ENCODE data around the gene FILIP1.

FILIP1 gene

DNA sequence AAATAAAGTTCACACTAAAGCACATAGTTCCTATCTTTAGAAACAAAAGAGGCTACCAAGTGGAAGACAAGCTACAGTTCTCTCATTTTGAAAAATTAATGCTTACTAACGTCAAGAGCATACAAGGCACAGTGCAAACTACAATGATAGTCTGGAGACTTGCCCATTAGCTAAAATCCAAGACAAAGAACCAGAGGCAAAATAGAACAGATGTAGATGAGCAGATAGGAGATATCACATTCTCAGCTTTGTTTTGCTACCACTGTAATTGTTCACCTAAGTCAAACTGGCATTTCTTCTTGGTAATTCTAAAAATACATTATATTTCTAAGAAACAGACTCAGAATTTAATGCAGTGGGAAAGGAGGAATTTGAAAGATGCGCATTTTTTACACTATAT lies 214.2 kb downstream of the FILIP1 start:
- Histone ChIP-seq H3K4me2 (ENCODE audit: low read depth, low read length, poor library complexity, severe bottlenecking) (peak overlapping the region; percentile 93), H3K9ac (ENCODE audit: low read length) (no peak overlapping the region)

DNA sequence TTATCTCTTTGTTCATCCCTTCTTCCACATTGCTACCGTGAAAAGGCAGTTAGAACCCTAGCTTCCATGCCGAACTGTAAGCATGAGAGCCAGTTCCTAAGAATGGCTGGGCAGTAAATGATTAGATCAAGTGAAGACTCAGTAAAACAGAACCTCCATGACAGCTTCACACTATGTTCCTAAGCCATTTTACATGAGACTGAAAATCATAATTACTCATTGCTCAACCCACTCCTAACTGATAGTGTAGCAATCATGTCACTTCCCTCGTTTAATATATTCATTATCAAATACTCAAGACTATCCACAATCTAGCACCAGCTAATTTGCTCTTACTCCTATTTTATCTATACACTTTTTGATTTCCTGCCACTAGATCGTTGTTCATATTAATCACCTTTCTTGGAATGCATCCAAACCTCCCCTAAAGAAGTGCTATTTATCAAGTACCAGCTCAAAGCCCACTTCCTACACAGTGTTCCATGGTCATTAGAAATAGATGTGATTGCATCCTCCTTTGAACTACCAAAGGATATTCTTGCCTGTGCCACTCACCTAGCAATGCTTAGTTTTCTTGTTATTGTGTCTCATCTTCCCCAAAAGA lies 215.0 kb downstream of the FILIP1 start:
- Histone ChIP-seq H2AFZ (ENCODE audit: low read depth, low read length, severe bottlenecking) (no peak overlapping the region), H3K9me3 (ENCODE audit: insufficient read depth, low read length) (no peaks in the 10 kb centered on the region), H3K4me3 (ENCODE audit: insufficient read depth, low read length, poor library complexity, severe bottlenecking) (no peak overlapping the region), H3K79me2 (ENCODE audit: insufficient read depth, low read length) (peaks cover 97% of the 10 kb centered on the region), H3K9me2 (replicated peaks; ENCODE audit: insufficient read depth, low read length) (no peaks in the 10 kb centered on the region), H3K27ac (ENCODE audit: low read depth, low read length) (no peak overlapping the region), H4K20me1 (ENCODE audit: low read depth, low read length) (peaks cover 16% of the 10 kb centered on the region; the same call in 1 of the 2 replicates), H3K4me2 (ENCODE audit: low read depth, low read length, poor library complexity, severe bottlenecking) (no peak overlapping the region), H3K36me3 (ENCODE audit: low read length) (no peaks in the 10 kb centered on the region), H3F3A (ENCODE audit: insufficient read depth) (no peaks in the 10 kb centered on the region), H3K27me3 (ENCODE audit: low read length) (no peaks in the 10 kb centered on the region), H3K9ac (ENCODE audit: low read length) (no peak overlapping the region)
- TF ChIP-seq, protein P1, sequence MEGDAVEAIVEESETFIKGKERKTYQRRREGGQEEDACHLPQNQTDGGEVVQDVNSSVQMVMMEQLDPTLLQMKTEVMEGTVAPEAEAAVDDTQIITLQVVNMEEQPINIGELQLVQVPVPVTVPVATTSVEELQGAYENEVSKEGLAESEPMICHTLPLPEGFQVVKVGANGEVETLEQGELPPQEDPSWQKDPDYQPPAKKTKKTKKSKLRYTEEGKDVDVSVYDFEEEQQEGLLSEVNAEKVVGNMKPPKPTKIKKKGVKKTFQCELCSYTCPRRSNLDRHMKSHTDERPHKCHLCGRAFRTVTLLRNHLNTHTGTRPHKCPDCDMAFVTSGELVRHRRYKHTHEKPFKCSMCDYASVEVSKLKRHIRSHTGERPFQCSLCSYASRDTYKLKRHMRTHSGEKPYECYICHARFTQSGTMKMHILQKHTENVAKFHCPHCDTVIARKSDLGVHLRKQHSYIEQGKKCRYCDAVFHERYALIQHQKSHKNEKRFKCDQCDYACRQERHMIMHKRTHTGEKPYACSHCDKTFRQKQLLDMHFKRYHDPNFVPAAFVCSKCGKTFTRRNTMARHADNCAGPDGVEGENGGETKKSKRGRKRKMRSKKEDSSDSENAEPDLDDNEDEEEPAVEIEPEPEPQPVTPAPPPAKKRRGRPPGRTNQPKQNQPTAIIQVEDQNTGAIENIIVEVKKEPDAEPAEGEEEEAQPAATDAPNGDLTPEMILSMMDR (IDR thresholded peaks at IDR 0.05; ENCODE audit: insufficient read depth, low read length, poor library complexity, severe bottlenecking): no peak
- TF ChIP-seq EZH2phosphoT487 (conservative IDR thresholded peaks at IDR 0.05; ENCODE audit: low read length): no peak

More for the DNA sequence above, 214.2 kb downstream of the FILIP1 start:
- H3F3A ChIP-seq (ENCODE audit: insufficient read depth): no peaks in the 10 kb centered on the region
- H3K36me3 ChIP-seq (ENCODE audit: low read length): no peaks in the 10 kb centered on the region
- H4K20me1 ChIP-seq (ENCODE audit: low read depth, low read length): peaks cover 17% of the 10 kb centered on the region; the same call in 1 of the 2 replicates
- H3K27ac ChIP-seq (ENCODE audit: low read depth, low read length): no peak overlapping the region
- H3K9me2 ChIP-seq (replicated peaks; ENCODE audit: insufficient read depth, low read length): no peaks in the 10 kb centered on the region
- H3K27me3 ChIP-seq (ENCODE audit: low read length): no peaks in the 10 kb centered on the region
- H3K79me2 ChIP-seq (ENCODE audit: insufficient read depth, low read length): peaks cover 97% of the 10 kb centered on the region
- TF ChIP-seq, protein P1 (IDR thresholded peaks at IDR 0.05; ENCODE audit: insufficient read depth, low read length, poor library complexity, severe bottlenecking): no peak
- no peak for TF ChIP-seq EZH2phosphoT487 (conservative IDR thresholded peaks at IDR 0.05; ENCODE audit: low read length)
- H2AFZ ChIP-seq (ENCODE audit: low read depth, low read length, severe bottlenecking): no peak overlapping the region
- no peak overlapping the region for H3K4me3 ChIP-seq (ENCODE audit: insufficient read depth, low read length, poor library complexity, severe bottlenecking)
- no peaks in the 10 kb centered on the region for H3K9me3 ChIP-seq (ENCODE audit: insufficient read depth, low read length)

GRCh38 chr6:75275067-75275466 lies 218.5 kb downstream of the FILIP1 start:
- H3K36me3 ChIP-seq (ENCODE audit: low read length): no peaks in the 10 kb centered on the region
- H3K4me2 ChIP-seq (ENCODE audit: low read depth, low read length, poor library complexity, severe bottlenecking): no peak overlapping the region
- TF ChIP-seq, protein P1 (IDR thresholded peaks at IDR 0.05; ENCODE audit: insufficient read depth, low read length, poor library complexity, severe bottlenecking): no peak
- TF ChIP-seq EZH2phosphoT487 (conservative IDR thresholded peaks at IDR 0.05; ENCODE audit: low read length): no peak
- H3F3A ChIP-seq (ENCODE audit: insufficient read depth): no peaks in the 10 kb centered on the region
- no peak overlapping the region for H3K9ac ChIP-seq (ENCODE audit: low read length)
- H3K9me3 ChIP-seq (ENCODE audit: insufficient read depth, low read length): no peaks in the 10 kb centered on the region
- H3K9me2 ChIP-seq (replicated peaks; ENCODE audit: insufficient read depth, low read length): no peaks in the 10 kb centered on the region
- H3K4me3 ChIP-seq (ENCODE audit: insufficient read depth, low read length, poor library complexity, severe bottlenecking): no peak overlapping the region
- H4K20me1 ChIP-seq (ENCODE audit: low read depth, low read length): peaks cover 3% of the 10 kb centered on the region; the same call in 1 of the 2 replicates
- H3K79me2 ChIP-seq (ENCODE audit: insufficient read depth, low read length): peaks cover 97% of the 10 kb centered on the region
- no peak overlapping the region for H3K27ac ChIP-seq (ENCODE audit: low read depth, low read length)
- H2AFZ ChIP-seq (ENCODE audit: low read depth, low read length, severe bottlenecking): no peak overlapping the region
- H3K27me3 ChIP-seq (ENCODE audit: low read length): no peaks in the 10 kb centered on the region

Data from SU-DHL-6 (cell line).